Measurements from ENCODE around the gene SLC37A1.

DNA sequence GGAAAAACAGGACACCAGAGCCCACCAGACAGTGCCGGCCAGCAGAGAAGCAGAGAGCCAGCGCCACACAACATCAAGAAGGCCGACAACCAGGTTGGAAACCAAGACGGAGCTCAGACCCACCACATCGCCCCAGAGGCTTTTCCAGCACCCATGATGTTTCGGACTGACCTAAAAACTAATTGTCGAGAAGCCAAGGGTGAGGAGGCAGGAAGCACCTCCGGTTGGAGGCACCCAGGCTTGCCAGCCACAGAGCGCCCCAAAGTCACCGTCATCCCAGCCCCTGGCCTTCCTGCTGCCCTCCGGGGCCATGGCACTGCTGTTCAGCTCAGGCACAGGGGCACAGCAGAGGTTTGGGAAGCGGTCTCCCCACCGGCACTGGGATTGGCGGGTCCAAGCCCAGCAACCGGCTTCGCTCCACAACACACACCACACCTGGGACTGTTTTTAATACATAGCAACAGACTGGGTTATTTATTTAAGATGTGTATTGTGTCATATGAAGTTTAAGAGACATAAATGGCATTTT is 67.2 kb downstream of the SLC37A1 start:
- TF ChIP-seq REPIN1 (tag by site-specific recombination; IDR thresholded peaks at IDR 0.05; ENCODE audit: low read depth) (no peak), CTCF (tag by site-specific recombination; IDR thresholded peaks at IDR 0.05) (no peak), ZNF768 (tag by site-specific recombination; IDR thresholded peaks at IDR 0.05) (no peak), ZNF311 (tag by site-specific recombination; IDR thresholded peaks at IDR 0.05; ENCODE audit: borderline replicate concordance) (no peak), ZBTB1 (tag by site-specific recombination; IDR thresholded peaks at IDR 0.05) (no peak), ZBTB17 (tag by site-specific recombination; IDR thresholded peaks at IDR 0.05) (no peak), ZNF791 (tag by site-specific recombination; IDR thresholded peaks at IDR 0.05) (no peak)
- TF ChIP-seq, protein P1, sequence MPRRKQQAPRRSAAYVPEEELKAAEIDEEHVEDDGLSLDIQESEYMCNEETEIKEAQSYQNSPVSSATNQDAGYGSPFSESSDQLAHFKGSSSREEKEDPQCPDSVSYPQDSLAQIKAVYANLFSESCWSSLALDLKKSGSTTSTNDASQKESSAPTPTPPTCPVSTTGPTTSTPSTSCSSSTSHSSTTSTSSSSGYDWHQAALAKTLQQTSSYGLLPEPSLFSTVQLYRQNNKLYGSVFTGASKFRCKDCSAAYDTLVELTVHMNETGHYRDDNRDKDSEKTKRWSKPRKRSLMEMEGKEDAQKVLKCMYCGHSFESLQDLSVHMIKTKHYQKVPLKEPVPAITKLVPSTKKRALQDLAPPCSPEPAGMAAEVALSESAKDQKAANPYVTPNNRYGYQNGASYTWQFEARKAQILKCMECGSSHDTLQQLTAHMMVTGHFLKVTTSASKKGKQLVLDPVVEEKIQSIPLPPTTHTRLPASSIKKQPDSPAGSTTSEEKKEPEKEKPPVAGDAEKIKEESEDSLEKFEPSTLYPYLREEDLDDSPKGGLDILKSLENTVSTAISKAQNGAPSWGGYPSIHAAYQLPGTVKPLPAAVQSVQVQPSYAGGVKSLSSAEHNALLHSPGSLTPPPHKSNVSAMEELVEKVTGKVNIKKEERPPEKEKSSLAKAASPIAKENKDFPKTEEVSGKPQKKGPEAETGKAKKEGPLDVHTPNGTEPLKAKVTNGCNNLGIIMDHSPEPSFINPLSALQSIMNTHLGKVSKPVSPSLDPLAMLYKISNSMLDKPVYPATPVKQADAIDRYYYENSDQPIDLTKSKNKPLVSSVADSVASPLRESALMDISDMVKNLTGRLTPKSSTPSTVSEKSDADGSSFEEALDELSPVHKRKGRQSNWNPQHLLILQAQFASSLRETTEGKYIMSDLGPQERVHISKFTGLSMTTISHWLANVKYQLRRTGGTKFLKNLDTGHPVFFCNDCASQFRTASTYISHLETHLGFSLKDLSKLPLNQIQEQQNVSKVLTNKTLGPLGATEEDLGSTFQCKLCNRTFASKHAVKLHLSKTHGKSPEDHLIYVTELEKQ (tag by site-specific recombination; IDR thresholded peaks at IDR 0.05; ENCODE audit: borderline replicate concordance), result no peak
